ENCODE measurements around the gene TMEM135.

TMEM135 gene

GRCh38 chr11:87320123-87320522 is 282.4 kb downstream of the TMEM135 start:
- H3K4me3 ChIP-seq (ENCODE audit: low read depth, low read length, poor library complexity, severe bottlenecking), result no peak overlapping the region
- no peak for TF ChIP-seq CTCF (IDR thresholded peaks at IDR 0.05; ENCODE audit: low read length)
- no peak for TF ChIP-seq EZH2 (IDR thresholded peaks at IDR 0.05; ENCODE audit: borderline replicate concordance, low read length)
- no peaks in the 10 kb centered on the region for H3K79me2 ChIP-seq (ENCODE audit: insufficient read depth, low read length)
- H3K9me2 ChIP-seq (ENCODE audit: low read depth, low read length), result no peaks in the 10 kb centered on the region
- H3K4me1 ChIP-seq (ENCODE audit: insufficient read depth, low read length, severe bottlenecking), result no peaks in the 10 kb centered on the region
- no peak overlapping the region for H3K9ac ChIP-seq (ENCODE audit: low read length)
- no peak overlapping the region for H3K4me2 ChIP-seq (ENCODE audit: low read length)
- no peak overlapping the region for H3K27ac ChIP-seq (ENCODE audit: low read depth, low read length, poor library complexity, severe bottlenecking)
- no peaks in the 10 kb centered on the region for H3K27me3 ChIP-seq (ENCODE audit: insufficient read depth, low read length)
- H3K9me3 ChIP-seq (ENCODE audit: low read length), result no peaks in the 10 kb centered on the region
- H3K36me3 ChIP-seq (ENCODE audit: insufficient read depth, low read length), result peaks cover 14% of the 10 kb centered on the region; the same call in 1 of the 2 replicates
- H3F3A ChIP-seq (ENCODE audit: insufficient read depth, low read length), result no peaks in the 10 kb centered on the region
- H4K20me1 ChIP-seq (ENCODE audit: insufficient read depth, low read length), result no peaks in the 10 kb centered on the region
- H2AFZ ChIP-seq (ENCODE audit: low read length), result no peak overlapping the region

GRCh38 chr11:87322568-87322967 is 284.8 kb downstream of the TMEM135 start:
- H3K4me3 ChIP-seq (ENCODE audit: low read depth, low read length, poor library complexity, severe bottlenecking), result no peak overlapping the region
- TF ChIP-seq EZH2 (IDR thresholded peaks at IDR 0.05; ENCODE audit: borderline replicate concordance, low read length) (no peak), CTCF (IDR thresholded peaks at IDR 0.05; ENCODE audit: low read length) (no peak)
- H2AFZ ChIP-seq (ENCODE audit: low read length), result no peak overlapping the region
- no peaks in the 10 kb centered on the region for H3K27me3 ChIP-seq (ENCODE audit: insufficient read depth, low read length)
- H4K20me1 ChIP-seq (ENCODE audit: insufficient read depth, low read length), result no peaks in the 10 kb centered on the region
- peaks cover 14% of the 10 kb centered on the region; the same call in 1 of the 2 replicates for H3K36me3 ChIP-seq (ENCODE audit: insufficient read depth, low read length)
- H3K9me2 ChIP-seq (ENCODE audit: low read depth, low read length), result no peaks in the 10 kb centered on the region
- no peaks in the 10 kb centered on the region for H3K79me2 ChIP-seq (ENCODE audit: insufficient read depth, low read length)
- H3F3A ChIP-seq (ENCODE audit: insufficient read depth, low read length), result no peaks in the 10 kb centered on the region
- no peak overlapping the region for H3K27ac ChIP-seq (ENCODE audit: low read depth, low read length, poor library complexity, severe bottlenecking)
- H3K9me3 ChIP-seq (ENCODE audit: low read length), result no peaks in the 10 kb centered on the region
- no peaks in the 10 kb centered on the region for H3K4me1 ChIP-seq (ENCODE audit: insufficient read depth, low read length, severe bottlenecking)
- no peak overlapping the region for H3K4me2 ChIP-seq (ENCODE audit: low read length)
- no peak overlapping the region for H3K9ac ChIP-seq (ENCODE audit: low read length)

- H3K27ac ChIP-seq (ENCODE audit: low read depth, low read length, poor library complexity, severe bottlenecking), result no peak overlapping the region
- H3K4me2 ChIP-seq (ENCODE audit: low read length), result no peak overlapping the region
- no peaks in the 10 kb centered on the region for H3F3A ChIP-seq (ENCODE audit: insufficient read depth, low read length)
- no peaks in the 10 kb centered on the region for H3K27me3 ChIP-seq (ENCODE audit: insufficient read depth, low read length)
- H4K20me1 ChIP-seq (ENCODE audit: insufficient read depth, low read length), result no peaks in the 10 kb centered on the region
- no peaks in the 10 kb centered on the region for H3K9me2 ChIP-seq (ENCODE audit: low read depth, low read length)
- H3K9ac ChIP-seq (ENCODE audit: low read length), result no peak overlapping the region
- H2AFZ ChIP-seq (ENCODE audit: low read length), result no peak overlapping the region
- no peak for TF ChIP-seq CTCF (IDR thresholded peaks at IDR 0.05; ENCODE audit: low read length)
- no peak overlapping the region for H3K4me3 ChIP-seq (ENCODE audit: low read depth, low read length, poor library complexity, severe bottlenecking)
- no peaks in the 10 kb centered on the region for H3K9me3 ChIP-seq (ENCODE audit: low read length)
- no peaks in the 10 kb centered on the region for H3K79me2 ChIP-seq (ENCODE audit: insufficient read depth, low read length)
- no peaks in the 10 kb centered on the region for H3K4me1 ChIP-seq (ENCODE audit: insufficient read depth, low read length, severe bottlenecking)
- peaks cover 14% of the 10 kb centered on the region; the same call in 1 of the 2 replicates for H3K36me3 ChIP-seq (ENCODE audit: insufficient read depth, low read length)
Observed at GRCh38 chr11:87323899-87324298, 286.2 kb downstream of the TMEM135 start.
